ENCODE data around the gene SUN5. TPM values are rescaled to one million over a fixed set of nuclear protein-coding genes. Genes with fewer than 3 reads are reported as not detected.

The SUN5 gene
- total and polyA plus RNA-seq, 7 donors, result not detected

- Histone ChIP-seq H3K27me3 (ENCODE audit: insufficient read depth in 3 of 3, low read length in 2 of 3) (no peaks in the 10 kb centered on the region), H3K4me1 (no peaks in the 10 kb centered on the region), H3K27ac (no peak overlapping the region), H3K4me3 (no peak overlapping the region), H3K9me3 (no peaks in the 10 kb centered on the region), H3K36me3 (ENCODE audit: insufficient read depth in 1 of 2, low read depth in 1 of 2) (no peaks in the 10 kb centered on the region)
- ATAC-seq (no peak), DNase-seq (no peak)
- intact Hi-C loops (cut with DNase I), result no loop called here
- 82 to 85% (median 82%) methylated on average over 12 of the region's 12 CpGs for WGBS, 3 donors
- no peak for TF ChIP-seq CTCF (IDR thresholded peaks at IDR 0.05)
Observed at GRCh38 chr20:32983459-32984112, 20.6 kb downstream of the SUN5 start.

DNA sequence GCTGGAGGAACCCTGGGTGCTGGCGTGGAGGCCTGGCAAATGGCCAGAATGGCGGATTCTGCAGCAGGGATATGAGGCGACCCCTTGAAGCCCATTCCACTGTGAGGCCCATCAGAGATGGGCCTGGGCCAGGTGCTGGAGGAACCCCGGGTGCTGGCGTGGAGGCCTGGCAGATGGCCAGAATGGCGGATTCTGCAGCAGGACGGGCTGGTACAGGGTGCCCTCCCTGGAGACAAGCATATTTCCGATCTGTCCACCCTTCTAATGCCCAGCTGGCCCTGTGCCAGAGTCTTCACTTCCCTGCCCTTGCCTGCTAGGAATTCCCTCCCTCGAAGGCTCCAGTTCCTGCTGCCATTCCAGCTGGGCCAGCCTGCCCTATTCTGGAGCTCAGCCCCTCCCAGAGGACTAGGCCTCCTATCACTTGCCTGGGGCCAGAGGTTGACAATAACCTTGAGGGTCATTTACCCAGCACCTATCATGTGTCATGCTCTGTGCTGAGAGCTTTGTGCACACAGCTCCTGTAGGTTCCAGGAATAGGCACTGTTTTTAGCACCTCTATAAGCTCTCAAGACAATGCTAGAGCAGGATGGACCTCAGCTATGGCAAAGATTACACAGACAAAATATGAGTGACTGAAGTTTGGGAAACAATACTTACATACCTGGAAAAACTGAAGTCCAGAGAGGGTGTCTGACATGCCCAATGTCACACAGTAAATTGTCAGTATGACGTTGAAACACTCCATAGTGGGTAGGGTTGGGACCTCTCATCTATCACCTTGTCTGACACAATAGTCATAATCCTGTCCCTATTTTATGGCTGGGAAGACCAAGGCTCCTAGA lies 21.4 kb downstream of the SUN5 start:
- Histone ChIP-seq H3K4me1 (no peaks in the 10 kb centered on the region), H3K4me3 (no peak overlapping the region), H3K27me3 (ENCODE audit: insufficient read depth in 3 of 3, low read length in 2 of 3) (no peaks in the 10 kb centered on the region), H3K36me3 (ENCODE audit: insufficient read depth in 1 of 2, low read depth in 1 of 2) (no peaks in the 10 kb centered on the region), H3K9me3 (no peaks in the 10 kb centered on the region), H3K27ac (no peak overlapping the region)
- intact Hi-C loops (cut with DNase I), result no loop called here
- no peak for TF ChIP-seq CTCF (IDR thresholded peaks at IDR 0.05)
- 25 to 34% (median 27%) methylated on average over 10 of the region's 10 CpGs for WGBS, 3 donors
- ATAC-seq (no peak), DNase-seq (no peak)

DNA sequence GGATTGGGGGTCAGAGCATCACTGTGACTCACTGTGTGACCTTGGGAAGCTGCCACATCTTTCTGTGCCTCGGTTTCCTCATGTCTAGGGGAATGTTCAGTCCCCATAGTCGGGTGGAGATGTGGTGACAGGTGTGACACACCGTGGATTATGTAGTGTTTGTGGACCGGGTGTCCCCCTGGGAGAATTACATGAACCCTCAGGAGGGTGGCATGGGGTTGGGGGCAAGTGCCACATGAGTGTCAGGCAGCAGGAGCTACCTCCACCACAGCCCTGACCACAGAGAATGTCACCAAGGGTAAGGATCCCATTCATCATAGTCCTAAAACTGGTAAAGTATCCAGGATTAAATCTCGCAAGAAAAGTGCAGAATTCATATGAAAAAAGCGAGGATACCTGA lies 23.2 kb downstream of the SUN5 start:
- H3K9me3 ChIP-seq, result no peaks in the 10 kb centered on the region
- no peaks in the 10 kb centered on the region for H3K27me3 ChIP-seq (ENCODE audit: insufficient read depth in 3 of 3, low read length in 2 of 3)
- H3K4me1 ChIP-seq, result no peaks in the 10 kb centered on the region
- H3K36me3 ChIP-seq (ENCODE audit: insufficient read depth in 1 of 2, low read depth in 1 of 2), result no peaks in the 10 kb centered on the region
- ATAC-seq, result no peak
- WGBS, 3 donors, result 68 to 75% (median 72%) methylated on average over 6 of the region's 6 CpGs
- no peak overlapping the region for H3K27ac ChIP-seq
- intact Hi-C loops (cut with DNase I), result no loop called here
- H3K4me3 ChIP-seq, result no peak overlapping the region
- no peak for DNase-seq
- no peak for TF ChIP-seq CTCF (IDR thresholded peaks at IDR 0.05)

- intact Hi-C loops (cut with DNase I), result no loop called here
- H3K9me3 ChIP-seq, result no peaks in the 10 kb centered on the region
- no peaks in the 10 kb centered on the region for H3K27me3 ChIP-seq (ENCODE audit: insufficient read depth in 3 of 3, low read length in 2 of 3)
- H3K27ac ChIP-seq, result no peak overlapping the region
- ATAC-seq, result no peak
- DNase-seq, result no peak
- 56 to 71% (median 62%) methylated on average over 18 to 19 of the region's 19 CpGs for WGBS, 3 donors
- TF ChIP-seq CTCF (IDR thresholded peaks at IDR 0.05), result no peak
- no peak overlapping the region for H3K4me3 ChIP-seq
- no peaks in the 10 kb centered on the region for H3K36me3 ChIP-seq (ENCODE audit: insufficient read depth in 1 of 2, low read depth in 1 of 2)
- no peaks in the 10 kb centered on the region for H3K4me1 ChIP-seq
Observed at GRCh38 chr20:32980131-32980941, 23.9 kb downstream of the SUN5 start.

All from psoas muscle (tissue), 8 donors.